Measurements from ENCODE around the gene SLC22A4. TPM values are rescaled to one million over a fixed set of nuclear protein-coding genes. Genes with fewer than 3 reads are reported as not detected.

Gene SLC22A4
- total and polyA plus RNA-seq, 4 donors: 0.25 to 42.2 (median 0.47) TPM

DNA sequence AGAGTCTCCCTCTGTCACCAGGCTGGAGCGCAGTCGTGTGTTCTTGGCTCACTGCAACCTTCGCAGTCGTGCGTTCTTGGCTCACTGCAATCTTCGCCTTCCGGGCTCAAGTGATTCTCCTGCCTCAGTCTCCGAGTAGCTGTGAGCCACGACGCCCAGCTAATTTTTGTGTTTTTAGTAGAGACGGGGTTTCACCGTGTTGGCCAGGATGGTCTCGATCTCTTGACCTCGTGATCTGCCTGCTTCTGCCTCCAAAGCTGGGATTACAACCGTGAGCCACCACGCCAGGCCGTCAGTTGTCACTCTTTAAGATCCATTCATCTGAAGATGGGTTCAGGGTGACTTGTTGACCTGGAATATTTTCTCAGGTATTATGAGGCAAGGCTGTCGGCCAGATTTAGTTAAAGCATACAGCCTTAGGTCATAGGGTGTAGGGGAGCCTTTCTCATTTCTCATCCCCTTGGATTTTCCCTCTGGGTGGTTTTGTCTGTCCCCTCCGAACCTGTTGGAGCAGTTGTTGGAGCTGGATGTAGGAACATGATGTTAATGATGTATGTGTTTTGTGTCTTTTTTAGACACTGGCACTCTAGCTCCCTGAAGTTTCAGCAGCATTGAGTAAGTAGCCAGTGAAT lies 76.9 kb downstream of the SLC22A4 start:
- Histone ChIP-seq H3K4me3 (ENCODE audit: low read depth in 1 of 3, low read length in 3 of 3) (peak overlapping the region in 2 of 3 donors; percentile 55 to 72), H3K4me1 (ENCODE audit: control insufficient read depth in 4 of 4, insufficient read depth in 4 of 4, low read length in 3 of 4) (peaks cover 0 to 36% (median 25%) of the 10 kb centered on the region in 4 donors), H3K27me3 (ENCODE audit: control insufficient read depth in 4 of 4, insufficient read depth in 4 of 4, low read length in 3 of 4) (no peaks in the 10 kb centered on the region), H3K9me3 (ENCODE audit: control insufficient read depth in 4 of 4, low read length in 3 of 4) (no peaks in the 10 kb centered on the region), H3K9ac (ENCODE audit: low read depth in 1 of 2, low read length in 2 of 2) (no peak overlapping the region), H3K27ac (ENCODE audit: low read depth in 1 of 2, low read length in 2 of 2) (no peak overlapping the region), H3K36me3 (ENCODE audit: control insufficient read depth in 4 of 4, insufficient read depth in 3 of 4, low read depth in 1 of 4, low read length in 3 of 4) (peaks cover 0 to 3% (median 0%) of the 10 kb centered on the region in 4 donors)
- DNase-seq (ENCODE audit: low spot score): no peak
- TF ChIP-seq HNF4G (IDR thresholded peaks at IDR 0.05) (no peak), TAF1 (conservative IDR thresholded peaks at IDR 0.05) (no peak), JUND (IDR thresholded peaks at IDR 0.05) (no peak), HNF4A (conservative IDR thresholded peaks at IDR 0.05) (no peak)
- TF ChIP-seq, protein P1, sequence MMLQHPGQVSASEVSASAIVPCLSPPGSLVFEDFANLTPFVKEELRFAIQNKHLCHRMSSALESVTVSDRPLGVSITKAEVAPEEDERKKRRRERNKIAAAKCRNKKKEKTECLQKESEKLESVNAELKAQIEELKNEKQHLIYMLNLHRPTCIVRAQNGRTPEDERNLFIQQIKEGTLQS (IDR thresholded peaks at IDR 0.05): no peak
- 62% methylated on average over 19 of the region's 19 CpGs for WGBS

DNA sequence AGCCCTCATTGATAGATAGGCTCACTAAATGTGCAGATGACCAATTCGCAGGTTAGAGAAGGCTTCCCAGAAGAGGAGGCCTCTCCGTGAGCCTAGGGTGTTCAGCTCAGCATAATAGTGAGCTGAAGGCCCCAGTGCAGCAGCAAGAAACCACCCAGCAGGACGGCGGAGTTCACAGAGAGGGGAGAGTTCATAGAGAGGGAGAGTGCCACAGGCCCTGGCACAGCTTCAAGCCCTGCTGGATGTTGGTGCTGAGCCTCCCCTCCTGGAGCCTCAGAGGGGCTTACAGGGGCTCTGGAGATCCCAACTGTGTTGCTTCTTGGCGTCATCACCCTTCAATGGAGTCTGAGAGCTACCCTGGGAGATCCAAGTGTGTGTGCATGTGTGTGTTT lies 77.4 kb downstream of the SLC22A4 start:
- peaks cover 0 to under 1% (median 0%) of the 10 kb centered on the region in 4 donors for H3K36me3 ChIP-seq (ENCODE audit: control insufficient read depth in 4 of 4, insufficient read depth in 3 of 4, low read depth in 1 of 4, low read length in 3 of 4)
- TF ChIP-seq NR2F2 (IDR thresholded peaks at IDR 0.05) (no peak), RXRA (IDR thresholded peaks at IDR 0.05) (peak in 1 of 2 donors; percentile 14), EGR1 (IDR thresholded peaks at IDR 0.05; ENCODE audit: low read depth in 2 of 2) (no peak), JUND (IDR thresholded peaks at IDR 0.05) (no peak)
- TF ChIP-seq, protein P1 (IDR thresholded peaks at IDR 0.05): no peak
- H3K4me3 ChIP-seq (ENCODE audit: low read depth in 1 of 3, low read length in 3 of 3): no peak overlapping the region
- peaks cover 0 to 34% (median 25%) of the 10 kb centered on the region in 4 donors for H3K4me1 ChIP-seq (ENCODE audit: control insufficient read depth in 4 of 4, insufficient read depth in 4 of 4, low read length in 3 of 4)
- no peak overlapping the region for H3K9ac ChIP-seq (ENCODE audit: low read depth in 1 of 2, low read length in 2 of 2)
- no peak for DNase-seq (ENCODE audit: low spot score)
- WGBS: 78% methylated on average over 5 of the region's 5 CpGs
- H3K27ac ChIP-seq (ENCODE audit: low read depth in 1 of 2, low read length in 2 of 2): no peak overlapping the region
- no peaks in the 10 kb centered on the region for H3K9me3 ChIP-seq (ENCODE audit: control insufficient read depth in 4 of 4, low read length in 3 of 4)
- no peaks in the 10 kb centered on the region for H3K27me3 ChIP-seq (ENCODE audit: control insufficient read depth in 4 of 4, insufficient read depth in 4 of 4, low read length in 3 of 4)

DNA sequence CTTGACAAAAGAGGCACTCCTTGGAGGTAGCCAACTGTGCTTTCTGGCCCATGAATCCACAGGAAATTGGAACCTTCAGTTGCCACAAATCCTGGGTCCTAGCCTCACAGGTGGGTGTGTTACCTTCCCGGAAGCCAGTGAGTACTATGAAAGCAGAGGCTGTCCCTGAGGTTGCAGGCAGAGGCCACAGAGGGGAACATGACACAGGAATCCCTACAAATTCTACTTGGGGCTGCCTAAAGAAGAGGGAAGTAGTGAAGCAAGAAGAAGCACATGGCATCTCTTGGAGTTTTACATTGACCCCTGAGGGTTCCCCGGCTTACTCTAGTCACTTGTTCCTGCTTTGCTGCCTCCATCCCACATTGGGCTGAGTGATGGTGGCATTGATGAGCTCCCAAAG lies 77.9 kb downstream of the SLC22A4 start:
- Histone ChIP-seq H3K9me3 (ENCODE audit: control insufficient read depth in 4 of 4, low read length in 3 of 4) (no peaks in the 10 kb centered on the region), H3K9ac (ENCODE audit: low read depth in 1 of 2, low read length in 2 of 2) (no peak overlapping the region), H3K36me3 (ENCODE audit: control insufficient read depth in 4 of 4, insufficient read depth in 3 of 4, low read depth in 1 of 4, low read length in 3 of 4) (no peaks in the 10 kb centered on the region), H3K4me1 (ENCODE audit: control insufficient read depth in 4 of 4, insufficient read depth in 4 of 4, low read length in 3 of 4) (peaks cover 0 to 34% (median 25%) of the 10 kb centered on the region in 4 donors), H3K27me3 (ENCODE audit: control insufficient read depth in 4 of 4, insufficient read depth in 4 of 4, low read length in 3 of 4) (no peaks in the 10 kb centered on the region), H3K27ac (ENCODE audit: low read depth in 1 of 2, low read length in 2 of 2) (no peak overlapping the region), H3K4me3 (ENCODE audit: low read depth in 1 of 3, low read length in 3 of 3) (no peak overlapping the region)
- no peak for DNase-seq (ENCODE audit: low spot score)
- TF ChIP-seq HNF4G (IDR thresholded peaks at IDR 0.05) (no peak), EGR1 (IDR thresholded peaks at IDR 0.05; ENCODE audit: low read depth in 2 of 2) (no peak), RAD21 (IDR thresholded peaks at IDR 0.05) (no peak), FOXA2 (IDR thresholded peaks at IDR 0.05) (no peak), HNF4A (conservative IDR thresholded peaks at IDR 0.05) (no peak), GABPA (IDR thresholded peaks at IDR 0.05 in 1 of 2, conservative IDR thresholded peaks at IDR 0.05 in 1 of 2) (no peak), RXRA (IDR thresholded peaks at IDR 0.05) (no peak), YY1 (IDR thresholded peaks at IDR 0.05) (no peak), NR2F2 (IDR thresholded peaks at IDR 0.05) (no peak), FOXA1 (IDR thresholded peaks at IDR 0.05) (no peak)
- TF ChIP-seq, protein P1 (IDR thresholded peaks at IDR 0.05): no peak
- TF ChIP-seq, protein P2, sequence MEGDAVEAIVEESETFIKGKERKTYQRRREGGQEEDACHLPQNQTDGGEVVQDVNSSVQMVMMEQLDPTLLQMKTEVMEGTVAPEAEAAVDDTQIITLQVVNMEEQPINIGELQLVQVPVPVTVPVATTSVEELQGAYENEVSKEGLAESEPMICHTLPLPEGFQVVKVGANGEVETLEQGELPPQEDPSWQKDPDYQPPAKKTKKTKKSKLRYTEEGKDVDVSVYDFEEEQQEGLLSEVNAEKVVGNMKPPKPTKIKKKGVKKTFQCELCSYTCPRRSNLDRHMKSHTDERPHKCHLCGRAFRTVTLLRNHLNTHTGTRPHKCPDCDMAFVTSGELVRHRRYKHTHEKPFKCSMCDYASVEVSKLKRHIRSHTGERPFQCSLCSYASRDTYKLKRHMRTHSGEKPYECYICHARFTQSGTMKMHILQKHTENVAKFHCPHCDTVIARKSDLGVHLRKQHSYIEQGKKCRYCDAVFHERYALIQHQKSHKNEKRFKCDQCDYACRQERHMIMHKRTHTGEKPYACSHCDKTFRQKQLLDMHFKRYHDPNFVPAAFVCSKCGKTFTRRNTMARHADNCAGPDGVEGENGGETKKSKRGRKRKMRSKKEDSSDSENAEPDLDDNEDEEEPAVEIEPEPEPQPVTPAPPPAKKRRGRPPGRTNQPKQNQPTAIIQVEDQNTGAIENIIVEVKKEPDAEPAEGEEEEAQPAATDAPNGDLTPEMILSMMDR (IDR thresholded peaks at IDR 0.05; ENCODE audit: low read depth, low read length, missing input control): no peak
- TF ChIP-seq, protein P3, sequence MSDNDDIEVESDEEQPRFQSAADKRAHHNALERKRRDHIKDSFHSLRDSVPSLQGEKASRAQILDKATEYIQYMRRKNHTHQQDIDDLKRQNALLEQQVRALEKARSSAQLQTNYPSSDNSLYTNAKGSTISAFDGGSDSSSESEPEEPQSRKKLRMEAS (IDR thresholded peaks at IDR 0.05): no peak
- TF ChIP-seq, protein P4, sequence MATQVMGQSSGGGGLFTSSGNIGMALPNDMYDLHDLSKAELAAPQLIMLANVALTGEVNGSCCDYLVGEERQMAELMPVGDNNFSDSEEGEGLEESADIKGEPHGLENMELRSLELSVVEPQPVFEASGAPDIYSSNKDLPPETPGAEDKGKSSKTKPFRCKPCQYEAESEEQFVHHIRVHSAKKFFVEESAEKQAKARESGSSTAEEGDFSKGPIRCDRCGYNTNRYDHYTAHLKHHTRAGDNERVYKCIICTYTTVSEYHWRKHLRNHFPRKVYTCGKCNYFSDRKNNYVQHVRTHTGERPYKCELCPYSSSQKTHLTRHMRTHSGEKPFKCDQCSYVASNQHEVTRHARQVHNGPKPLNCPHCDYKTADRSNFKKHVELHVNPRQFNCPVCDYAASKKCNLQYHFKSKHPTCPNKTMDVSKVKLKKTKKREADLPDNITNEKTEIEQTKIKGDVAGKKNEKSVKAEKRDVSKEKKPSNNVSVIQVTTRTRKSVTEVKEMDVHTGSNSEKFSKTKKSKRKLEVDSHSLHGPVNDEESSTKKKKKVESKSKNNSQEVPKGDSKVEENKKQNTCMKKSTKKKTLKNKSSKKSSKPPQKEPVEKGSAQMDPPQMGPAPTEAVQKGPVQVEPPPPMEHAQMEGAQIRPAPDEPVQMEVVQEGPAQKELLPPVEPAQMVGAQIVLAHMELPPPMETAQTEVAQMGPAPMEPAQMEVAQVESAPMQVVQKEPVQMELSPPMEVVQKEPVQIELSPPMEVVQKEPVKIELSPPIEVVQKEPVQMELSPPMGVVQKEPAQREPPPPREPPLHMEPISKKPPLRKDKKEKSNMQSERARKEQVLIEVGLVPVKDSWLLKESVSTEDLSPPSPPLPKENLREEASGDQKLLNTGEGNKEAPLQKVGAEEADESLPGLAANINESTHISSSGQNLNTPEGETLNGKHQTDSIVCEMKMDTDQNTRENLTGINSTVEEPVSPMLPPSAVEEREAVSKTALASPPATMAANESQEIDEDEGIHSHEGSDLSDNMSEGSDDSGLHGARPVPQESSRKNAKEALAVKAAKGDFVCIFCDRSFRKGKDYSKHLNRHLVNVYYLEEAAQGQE (IDR thresholded peaks at IDR 0.05): no peak
- TF ChIP-seq, protein P5, sequence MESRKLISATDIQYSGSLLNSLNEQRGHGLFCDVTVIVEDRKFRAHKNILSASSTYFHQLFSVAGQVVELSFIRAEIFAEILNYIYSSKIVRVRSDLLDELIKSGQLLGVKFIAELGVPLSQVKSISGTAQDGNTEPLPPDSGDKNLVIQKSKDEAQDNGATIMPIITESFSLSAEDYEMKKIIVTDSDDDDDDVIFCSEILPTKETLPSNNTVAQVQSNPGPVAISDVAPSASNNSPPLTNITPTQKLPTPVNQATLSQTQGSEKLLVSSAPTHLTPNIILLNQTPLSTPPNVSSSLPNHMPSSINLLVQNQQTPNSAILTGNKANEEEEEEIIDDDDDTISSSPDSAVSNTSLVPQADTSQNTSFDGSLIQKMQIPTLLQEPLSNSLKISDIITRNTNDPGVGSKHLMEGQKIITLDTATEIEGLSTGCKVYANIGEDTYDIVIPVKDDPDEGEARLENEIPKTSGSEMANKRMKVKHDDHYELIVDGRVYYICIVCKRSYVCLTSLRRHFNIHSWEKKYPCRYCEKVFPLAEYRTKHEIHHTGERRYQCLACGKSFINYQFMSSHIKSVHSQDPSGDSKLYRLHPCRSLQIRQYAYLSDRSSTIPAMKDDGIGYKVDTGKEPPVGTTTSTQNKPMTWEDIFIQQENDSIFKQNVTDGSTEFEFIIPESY (IDR thresholded peaks at IDR 0.05): no peak
- WGBS: 73% methylated on average over 2 of the region's 2 CpGs
